Heart left ventricle (tissue), 13 donors: ENCODE data around the gene ARSD.

Experiments
- POLR2A ChIP-seq, 2 donors: fragments of 450-650 bp; IDR thresholded peaks; one replicate each; pipeline ENCODE4 v1.6.1; 2017; ENCODE audit warnings: antibody characterized with exemption in 2 of 2, mild to moderate bottlenecking in 2 of 2, moderate library complexity in 2 of 2
- TF ChIP-seq, protein P1 (sequence below), 12 donors: fragments of 200-600 bp; sonication (generic) in 4 of 12; IDR thresholded peaks; one replicate each; pipeline versions ENCODE4 v1.5.0 to v1.8.0; 2018 to 2022; ENCODE audit warnings: antibody characterized with exemption in 12 of 12, mild to moderate bottlenecking in 5 of 12
- donor health status: ischemic (EF 13 %, LVEDD 7.1; RV severe dilation, severe dysfunction).
- donor health status: DM: no; HTN: yes; CAD: no.
- donor health status: DM: no; HTN: no; CAD: no.
- donor health status: ischemic (EF 25% LVEDD 6.9; RV normal size, moderate dysfunction).
- donor health status: ischemic (EF 25% LVEDD 5.7; RV mildly dilated, moderate dysfunction).
- donor health status: ischemic (EF 35%, LVEDD 5.7; RV mildly dilated, moderate dysfunction).
- donor health status: nonischemic (EF 11% LVEDD 7.7; RV severe dilation, severe dysfunction).
- donor health status: DM: yes; HTN: yes; CAD: no.
- donor health status: PGD.
- donor health status: ischemic (EF 29% LVEDD 5.4; RV normal size, mild dysfunction).
- donor health status: nonischemic (EF 23%, LVEDD 6.1; RV moderate dilation, normal function).

DNA sequence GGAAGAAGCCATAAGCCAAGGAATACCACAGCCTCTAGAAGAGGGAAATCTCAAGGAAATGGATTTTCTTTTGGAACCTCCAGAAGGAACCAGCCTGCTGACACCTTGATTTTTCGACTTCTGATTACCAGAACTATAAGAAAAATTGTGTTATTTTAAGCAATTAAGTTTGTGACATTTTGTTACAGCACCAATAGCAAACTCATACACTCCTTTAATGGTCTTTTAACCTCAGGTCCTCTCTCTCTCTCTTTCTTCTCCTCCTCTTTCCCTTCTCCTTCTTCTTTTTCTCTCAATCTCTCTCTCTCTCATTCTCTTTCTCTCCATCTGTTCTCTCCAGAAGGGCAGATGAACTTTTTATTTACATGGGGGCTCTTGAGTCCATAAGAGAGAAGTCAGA lies 26.3 kb downstream of the ARSD start:
- TF ChIP-seq, protein P1, sequence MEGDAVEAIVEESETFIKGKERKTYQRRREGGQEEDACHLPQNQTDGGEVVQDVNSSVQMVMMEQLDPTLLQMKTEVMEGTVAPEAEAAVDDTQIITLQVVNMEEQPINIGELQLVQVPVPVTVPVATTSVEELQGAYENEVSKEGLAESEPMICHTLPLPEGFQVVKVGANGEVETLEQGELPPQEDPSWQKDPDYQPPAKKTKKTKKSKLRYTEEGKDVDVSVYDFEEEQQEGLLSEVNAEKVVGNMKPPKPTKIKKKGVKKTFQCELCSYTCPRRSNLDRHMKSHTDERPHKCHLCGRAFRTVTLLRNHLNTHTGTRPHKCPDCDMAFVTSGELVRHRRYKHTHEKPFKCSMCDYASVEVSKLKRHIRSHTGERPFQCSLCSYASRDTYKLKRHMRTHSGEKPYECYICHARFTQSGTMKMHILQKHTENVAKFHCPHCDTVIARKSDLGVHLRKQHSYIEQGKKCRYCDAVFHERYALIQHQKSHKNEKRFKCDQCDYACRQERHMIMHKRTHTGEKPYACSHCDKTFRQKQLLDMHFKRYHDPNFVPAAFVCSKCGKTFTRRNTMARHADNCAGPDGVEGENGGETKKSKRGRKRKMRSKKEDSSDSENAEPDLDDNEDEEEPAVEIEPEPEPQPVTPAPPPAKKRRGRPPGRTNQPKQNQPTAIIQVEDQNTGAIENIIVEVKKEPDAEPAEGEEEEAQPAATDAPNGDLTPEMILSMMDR (IDR thresholded peaks at IDR 0.05) = no peak
- no peak for TF ChIP-seq POLR2A (IDR thresholded peaks at IDR 0.05)
